Parathyroid adenoma (tissue), 2 donors: ENCODE results near the gene TRMT13.

ENCODE experiments used
- H2AFZ ChIP-seq: fragments of 300-600 bp; sonication (generic); one replicate; pipeline ENCODE4 v1.7.0; 2017; ENCODE audit warnings: antibody characterized with exemption, mild to moderate bottlenecking
- H3K27ac ChIP-seq: fragments of 300-600 bp; sonication (generic); one replicate; pipeline ENCODE4 v1.7.0; 2017
- H3K27me3 ChIP-seq: fragments of 300-600 bp; sonication (generic); one replicate; pipeline ENCODE4 v1.7.0; 2017; ENCODE audit warnings: low read length; ENCODE audit not compliant: control insufficient read depth, insufficient read depth
- H3K36me3 ChIP-seq: fragments of 300-600 bp; sonication (generic); one replicate; pipeline ENCODE4 v1.7.0; 2017; ENCODE audit warnings: low read length; ENCODE audit not compliant: control insufficient read depth, insufficient read depth
- H3K4me1 ChIP-seq: fragments of 300-600 bp; sonication (generic); one replicate; pipeline ENCODE4 v1.7.0; 2017; ENCODE audit warnings: control low read depth
- H3K4me2 ChIP-seq: fragments of 300-600 bp; sonication (generic); one replicate; pipeline ENCODE4 v1.7.0; 2017; ENCODE audit warnings: low read length
- H3K4me3 ChIP-seq: fragments of 300-600 bp; sonication (generic); one replicate; pipeline ENCODE4 v1.7.0; 2017; ENCODE audit warnings: low read depth, low read length
- H3K79me2 ChIP-seq: fragments of 300-600 bp; sonication (generic); one replicate; pipeline ENCODE4 v1.7.0; 2017; ENCODE audit warnings: control low read depth
- H3K9ac ChIP-seq: fragments of 300-600 bp; sonication (generic); one replicate; pipeline ENCODE4 v1.7.0; 2017; ENCODE audit warnings: mild to moderate bottlenecking
- H3K9me3 ChIP-seq: fragments of 300-600 bp; sonication (generic); one replicate; pipeline ENCODE4 v1.7.0; 2017; ENCODE audit warnings: low read length; ENCODE audit not compliant: control insufficient read depth
- TF ChIP-seq, protein P1 (sequence below): fragments of 300-600 bp; sonication (generic); IDR thresholded peaks from one replicate; pipeline ENCODE4 v1.7.0; 2017; ENCODE audit warnings: antibody characterized with exemption, mild to moderate bottlenecking
- donor health status: primary hyperparathyroidism.

TRMT13 gene

DNA sequence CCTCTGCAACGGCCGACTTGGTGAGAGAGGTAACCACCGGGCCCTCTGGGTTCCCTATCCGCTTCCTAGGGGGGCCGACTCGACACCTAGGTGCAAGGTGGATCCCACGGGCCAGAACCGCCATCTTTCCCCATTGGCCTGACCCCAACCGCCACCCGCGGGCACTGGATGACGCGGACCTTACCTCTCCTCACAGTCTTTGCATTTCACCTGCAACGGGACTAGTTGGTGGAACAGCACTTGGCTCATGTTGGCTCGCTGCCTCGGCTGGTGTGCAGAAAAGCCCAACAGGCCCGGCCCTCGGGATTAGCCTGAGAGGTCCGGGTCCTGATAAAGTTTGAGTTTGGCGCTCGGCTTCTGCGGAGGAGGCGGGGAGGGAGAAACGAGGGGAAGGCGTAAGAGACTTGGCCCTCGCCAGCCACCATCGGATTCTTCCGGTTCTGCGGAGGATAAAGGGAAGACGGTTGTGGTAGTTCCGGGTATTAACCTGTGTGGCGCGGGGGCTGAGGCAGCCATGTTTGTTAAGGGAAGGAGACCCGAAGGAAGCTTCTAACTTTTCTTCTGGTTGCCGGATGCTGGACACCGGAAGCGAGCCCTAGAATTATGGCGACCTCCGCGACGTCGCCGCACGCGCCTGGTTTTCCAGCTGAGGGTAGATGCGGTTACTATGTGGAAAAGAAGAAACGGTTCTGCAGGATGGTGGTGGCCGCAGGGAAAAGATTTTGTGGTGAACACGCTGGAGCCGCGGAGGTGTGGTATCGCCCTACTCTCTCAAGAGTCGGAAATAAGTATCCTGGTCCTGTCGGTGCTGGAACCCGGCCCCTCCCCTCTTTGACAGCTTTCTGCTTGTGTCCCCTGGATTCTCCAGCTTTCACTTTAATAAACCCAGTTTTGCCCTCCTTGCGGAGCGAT, at the start of gene TRMT13, which contains the start of gene SASS6:
TRMT13 (plus strand) TSS at position 598 of the 912 bp plus-strand sequence; CDS start at position 604, 6 bp downstream.
SASS6 (minus strand) TSS at position 365 of the 912 bp plus-strand sequence; CDS start at position 249, 116 bp downstream.
- no peaks in the 10 kb centered on the region for H3K27me3 ChIP-seq
- peak within 1 kb of the TSS; percentile 87 for H3K4me3 ChIP-seq
- peaks cover 2% of the 10 kb centered on the region for H3K4me1 ChIP-seq
- no peaks in the 10 kb centered on the region for H3K9me3 ChIP-seq
- H2AFZ ChIP-seq: peak within 1 kb of the TSS; percentile 97
- no peaks in the 10 kb centered on the region for H3K36me3 ChIP-seq
- peak within 1 kb of the TSS; percentile 75 for H3K27ac ChIP-seq
- H3K4me2 ChIP-seq: peak within 1 kb of the TSS; percentile 91
- no peaks in the 10 kb centered on the region for H3K79me2 ChIP-seq
- TF ChIP-seq, protein P1, sequence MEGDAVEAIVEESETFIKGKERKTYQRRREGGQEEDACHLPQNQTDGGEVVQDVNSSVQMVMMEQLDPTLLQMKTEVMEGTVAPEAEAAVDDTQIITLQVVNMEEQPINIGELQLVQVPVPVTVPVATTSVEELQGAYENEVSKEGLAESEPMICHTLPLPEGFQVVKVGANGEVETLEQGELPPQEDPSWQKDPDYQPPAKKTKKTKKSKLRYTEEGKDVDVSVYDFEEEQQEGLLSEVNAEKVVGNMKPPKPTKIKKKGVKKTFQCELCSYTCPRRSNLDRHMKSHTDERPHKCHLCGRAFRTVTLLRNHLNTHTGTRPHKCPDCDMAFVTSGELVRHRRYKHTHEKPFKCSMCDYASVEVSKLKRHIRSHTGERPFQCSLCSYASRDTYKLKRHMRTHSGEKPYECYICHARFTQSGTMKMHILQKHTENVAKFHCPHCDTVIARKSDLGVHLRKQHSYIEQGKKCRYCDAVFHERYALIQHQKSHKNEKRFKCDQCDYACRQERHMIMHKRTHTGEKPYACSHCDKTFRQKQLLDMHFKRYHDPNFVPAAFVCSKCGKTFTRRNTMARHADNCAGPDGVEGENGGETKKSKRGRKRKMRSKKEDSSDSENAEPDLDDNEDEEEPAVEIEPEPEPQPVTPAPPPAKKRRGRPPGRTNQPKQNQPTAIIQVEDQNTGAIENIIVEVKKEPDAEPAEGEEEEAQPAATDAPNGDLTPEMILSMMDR: no peak
- no peak within 1 kb of the TSS for H3K9ac ChIP-seq

DNA sequence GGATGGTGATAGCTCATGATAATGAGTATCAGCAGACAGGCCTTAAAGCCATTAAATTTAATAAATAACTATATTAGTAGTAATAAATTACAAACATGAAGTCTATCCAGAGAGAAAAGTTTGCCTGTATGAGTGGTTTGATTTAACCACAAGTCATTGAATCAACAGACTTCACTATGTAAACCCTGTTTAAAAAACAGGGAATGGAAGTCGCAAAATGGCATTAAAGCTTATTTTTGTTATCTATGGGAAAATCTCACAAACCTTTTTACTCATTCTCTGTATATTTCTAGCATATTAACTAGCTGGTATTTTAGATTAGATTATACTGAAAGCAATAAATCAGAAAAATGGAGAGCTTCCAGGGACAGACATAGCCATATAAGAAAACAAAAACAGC, 45.6 kb upstream of the TRMT13 start:
- Histone ChIP-seq H3K4me2 (no peak overlapping the region), H3K79me2 (no peaks in the 10 kb centered on the region), H3K36me3 (no peaks in the 10 kb centered on the region), H3K4me1 (no peaks in the 10 kb centered on the region), H3K27ac (no peak overlapping the region), H3K4me3 (no peak overlapping the region), H3K27me3 (no peaks in the 10 kb centered on the region), H2AFZ (no peak overlapping the region), H3K9me3 (no peaks in the 10 kb centered on the region), H3K9ac (no peak overlapping the region)
- TF ChIP-seq, protein P1: no peak

DNA sequence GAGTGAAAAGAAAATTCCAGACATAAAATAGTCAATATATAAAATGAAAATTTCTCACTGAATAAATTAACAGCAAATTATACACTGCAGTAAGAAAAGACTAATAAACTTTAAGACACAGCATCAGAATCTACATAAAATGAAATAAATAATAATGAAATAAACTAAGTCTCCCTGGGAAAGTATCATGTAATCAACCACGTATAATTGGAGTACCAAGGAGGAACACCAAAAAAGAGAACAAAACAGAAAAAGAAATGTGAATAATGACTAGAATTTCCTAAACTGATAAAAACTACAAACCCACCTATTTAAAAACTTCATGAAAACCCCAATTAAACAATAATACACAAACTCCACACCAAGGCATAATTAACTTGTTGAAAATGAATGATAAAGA, 43.9 kb upstream of the TRMT13 start:
- Histone ChIP-seq H3K4me3 (no peak overlapping the region), H3K36me3 (no peaks in the 10 kb centered on the region), H3K27me3 (no peaks in the 10 kb centered on the region), H3K4me2 (no peak overlapping the region), H3K79me2 (no peaks in the 10 kb centered on the region), H3K27ac (no peak overlapping the region), H3K4me1 (no peaks in the 10 kb centered on the region), H3K9me3 (no peaks in the 10 kb centered on the region), H2AFZ (no peak overlapping the region), H3K9ac (no peak overlapping the region)
- TF ChIP-seq, protein P1: no peak

- Histone ChIP-seq H3K4me2 (no peak overlapping the region), H3K4me1 (no peaks in the 10 kb centered on the region), H2AFZ (peak overlapping the region; percentile 69), H3K9me3 (no peaks in the 10 kb centered on the region), H3K27ac (no peak overlapping the region), H3K9ac (no peak overlapping the region), H3K36me3 (no peaks in the 10 kb centered on the region), H3K79me2 (no peaks in the 10 kb centered on the region), H3K27me3 (no peaks in the 10 kb centered on the region), H3K4me3 (no peak overlapping the region)
- TF ChIP-seq, protein P1: no peak
Observed at GRCh38 chr1:100090471-100090870, 42.5 kb upstream of the TRMT13 start.
